Activated effector memory CD4-positive, alpha-beta T cell treated with Interleukin-2 at 50 U/mL for 16 hours (primary cell): ENCODE measurements around the gene DCAF15.

Source experiments
- DNase-seq: peaks from one replicate; pipeline ENCODE4 v3.0.0-alpha.2; 2020

The DCAF15 gene

GRCh38 chr19:13930402-13930801, 21.9 kb upstream of the DCAF15 start:
- no peak for DNase-seq

- DNase-seq: no peak
These were observed 20.7 kb upstream of the DCAF15 start for GRCh38 chr19:13931391-13932148.

GRCh38 chr19:13932149-13932637, 20.1 kb upstream of the DCAF15 start:
- DNase-seq: no peak

GRCh38 chr19:13932911-13933393, 19.4 kb upstream of the DCAF15 start:
- no peak for DNase-seq

GRCh38 chr19:13934785-13935109, 17.6 kb upstream of the DCAF15 start:
- DNase-seq: no peak

GRCh38 chr19:13935765-13936510, 16.4 kb upstream of the DCAF15 start:
- DNase-seq: no peak

- DNase-seq: no peak
These were observed 14.6 kb upstream of the DCAF15 start for GRCh38 chr19:13937479-13938300.

- no peak for DNase-seq
These were observed 13.8 kb upstream of the DCAF15 start, which contains the start of gene PODNL1 for GRCh38 chr19:13938301-13939064. TSS of gene PODNL1 (minus strand) at chr19:13938417. CDS start at chr19:13938181, 236 bp downstream.

- DNase-seq: no peak
These were observed 10.2 kb upstream of the DCAF15 start for GRCh38 chr19:13942023-13942684.

- DNase-seq: no peak
These were observed 5.9 kb upstream of the DCAF15 start for GRCh38 chr19:13946414-13946813.

GRCh38 chr19:13951043-13951442, 1.3 kb upstream of the DCAF15 start:
- no peak for DNase-seq

GRCh38 chr19:13951799-13952153, 533 bp upstream of the DCAF15 start:
- DNase-seq: no peak

- no peak for DNase-seq
These were observed 722 bp downstream of the DCAF15 start for GRCh38 chr19:13952931-13953531.

GRCh38 chr19:13954185-13954584, 1.9 kb downstream of the DCAF15 start:
- no peak for DNase-seq

- DNase-seq: no peak
These were observed 3.5 kb downstream of the DCAF15 start for GRCh38 chr19:13955662-13956364.

- no peak for DNase-seq
These were observed 4.0 kb downstream of the DCAF15 start for GRCh38 chr19:13956365-13956744.

GRCh38 chr19:13957051-13957450, 4.7 kb downstream of the DCAF15 start:
- no peak for DNase-seq

- DNase-seq: no peak
These were observed 5.7 kb downstream of the DCAF15 start for GRCh38 chr19:13958043-13958442.

- DNase-seq: no peak
These were observed 7.0 kb downstream of the DCAF15 start for GRCh38 chr19:13959141-13959961.
